WTC11 (cell line): ENCODE results near the gene GUCY1A2. TPM values are rescaled to one million over a fixed set of nuclear protein-coding genes. Genes with fewer than 3 reads are reported as not detected.
A peak's percentile ranks its signal among the peaks of the same experiment; 100 is the strongest.

ENCODE experiments used
- ATAC-seq: fragments of 200-7000 bp; cut with Tn5 transposase; 2 replicates; pipeline ENCODE4 v1.10.0; 2021; ENCODE audit warnings: mild to moderate bottlenecking, moderate library complexity
- CTCF ChIA-PET: fragments of 300-600 bp; sonication (Branson Sonifier 250); formaldehyde crosslinking; loops from one replicate; lab custom pipeline; 2021; ENCODE audit warnings: antibody characterized with exemption; lab: Charles Lee
- POLR2A ChIA-PET: fragments of 350-600 bp; sonication (Branson Sonifier 250); formaldehyde crosslinking; loops from one replicate; lab custom pipeline; 2021; ENCODE audit warnings: antibody characterized with exemption; lab: Charles Lee
- DNase-seq: peaks from one replicate; pipeline ENCODE4 v3.0.0; 2021; ENCODE audit warnings: low spot score
- H3K27ac Mint-ChIP-seq: 2 replicates; pipeline ENCODE4 v1.8.0; 2021; ENCODE audit warnings: mixed read lengths
- H3K27me3 Mint-ChIP-seq: 2 replicates; pipeline ENCODE4 v1.8.0; 2021; ENCODE audit warnings: low read depth, mild to moderate bottlenecking, moderate library complexity, mixed read lengths
- H3K36me3 Mint-ChIP-seq: 2 replicates; pipeline ENCODE4 v1.8.0; 2021; ENCODE audit warnings: mixed read lengths
- H3K4me1 Mint-ChIP-seq: 2 replicates; pipeline ENCODE4 v1.8.0; 2022; ENCODE audit warnings: mixed read lengths
- H3K4me3 Mint-ChIP-seq: 2 replicates; pipeline ENCODE4 v1.8.0; 2021; ENCODE audit warnings: mild to moderate bottlenecking, moderate library complexity, mixed read lengths
- H3K9me3 Mint-ChIP-seq: 2 replicates; pipeline ENCODE4 v1.8.0; 2021; ENCODE audit warnings: mixed read lengths
- CBFB ChIP-seq: sonication (generic); formaldehyde crosslinking; IDR thresholded peaks from 2 replicates; pipeline ENCODE4 v1.8.1; 2022; ENCODE audit warnings: mild to moderate bottlenecking, low read depth, missing genetic modification reagents
- ETV6 ChIP-seq: sonication (generic); formaldehyde crosslinking; IDR thresholded peaks from 2 replicates; pipeline ENCODE4 v1.8.1; 2022; ENCODE audit warnings: mild to moderate bottlenecking, missing genetic modification reagents
- FOXK1 ChIP-seq: sonication (generic); formaldehyde crosslinking; IDR thresholded peaks from 2 replicates; pipeline ENCODE4 v1.8.0; 2022; ENCODE audit warnings: mild to moderate bottlenecking, moderate library complexity, missing genetic modification reagents
- GABPB1 ChIP-seq: sonication (generic); formaldehyde crosslinking; IDR thresholded peaks from 2 replicates; pipeline ENCODE4 v1.8.1; 2023; ENCODE audit warnings: mild to moderate bottlenecking, missing genetic modification reagents
- IRF2 ChIP-seq: sonication (generic); formaldehyde crosslinking; IDR thresholded peaks from 2 replicates; pipeline ENCODE4 v1.8.0; 2022; ENCODE audit warnings: low read depth, missing genetic modification reagents, borderline replicate concordance
- JAZF1 ChIP-seq: fragments of 250-450 bp; sonication (Bioruptor Pico); IDR thresholded peaks from 2 replicates; pipeline ENCODE4 v1.9.0; 2021; ENCODE audit warnings: moderate library complexity, mild to moderate bottlenecking, inconsistent platforms
- KAT7 ChIP-seq: sonication (generic); formaldehyde crosslinking; IDR thresholded peaks from 2 replicates; pipeline ENCODE4 v1.8.1; 2023; ENCODE audit warnings: missing genetic modification reagents, mild to moderate bottlenecking, borderline replicate concordance
- PRRX2 ChIP-seq: fragments of 250-450 bp; sonication (Bioruptor Pico); IDR thresholded peaks from 2 replicates; pipeline ENCODE4 v1.8.0; 2021; ENCODE audit warnings: mild to moderate bottlenecking
- SP1 ChIP-seq: sonication (generic); formaldehyde crosslinking; conservative IDR thresholded peaks from 2 replicates; pipeline ENCODE4 v1.8.1; 2022; ENCODE audit warnings: missing genetic modification reagents
- TEAD1 ChIP-seq: sonication (generic); formaldehyde crosslinking; IDR thresholded peaks from 2 replicates; pipeline ENCODE4 v1.8.0; 2022; ENCODE audit warnings: mild to moderate bottlenecking, missing genetic modification reagents
- TP53 ChIP-seq: sonication (generic); formaldehyde crosslinking; IDR thresholded peaks from 2 replicates; pipeline ENCODE4 v1.8.1; 2023; ENCODE audit warnings: mild to moderate bottlenecking, missing genetic modification reagents
- ZNF138 ChIP-seq: sonication (generic); formaldehyde crosslinking; conservative IDR thresholded peaks from 2 replicates; pipeline ENCODE4 v1.8.1; 2022; ENCODE audit warnings: mild to moderate bottlenecking, moderate library complexity, missing genetic modification reagents
- ZNF416 ChIP-seq: fragments of 250-450 bp; sonication (Bioruptor Pico); IDR thresholded peaks from 2 replicates; pipeline ENCODE4 v1.9.0; 2021; ENCODE audit warnings: mild to moderate bottlenecking, inconsistent platforms
- ZNF423 ChIP-seq: fragments of 250-450 bp; sonication (Bioruptor Pico); IDR thresholded peaks from 2 replicates; pipeline ENCODE4 v2.1.2; 2022; ENCODE audit warnings: mild to moderate bottlenecking, moderate library complexity
- total RNA-seq: library from RNA; stranded (reverse); gene quantifications from 3 replicates; pipeline ENCODE4 v1.2.3, GENCODE V29; 2021
- TF ChIP-seq, protein P1 (sequence below): sonication (generic); formaldehyde crosslinking; IDR thresholded peaks from 2 replicates; pipeline ENCODE4 v1.8.1; 2023; ENCODE audit warnings: mild to moderate bottlenecking, missing genetic modification reagents
- TF ChIP-seq, protein P2 (sequence below): fragments of 250-450 bp; sonication (Bioruptor Pico); IDR thresholded peaks from 2 replicates; pipeline ENCODE4 v2.1.2; 2022; ENCODE audit warnings: mild to moderate bottlenecking, moderate library complexity
- TF ChIP-seq, protein P3 (sequence below): sonication (generic); formaldehyde crosslinking; conservative IDR thresholded peaks from 2 replicates; pipeline ENCODE4 v1.8.1; 2023; ENCODE audit warnings: mild to moderate bottlenecking, low read depth, missing genetic modification reagents, moderate library complexity
- TF ChIP-seq, protein P4 (sequence below): sonication (generic); formaldehyde crosslinking; conservative IDR thresholded peaks from 2 replicates; pipeline ENCODE4 v1.8.1; 2022; ENCODE audit warnings: mild to moderate bottlenecking, missing genetic modification reagents
- TF ChIP-seq, protein P5 (sequence below): sonication (generic); formaldehyde crosslinking; IDR thresholded peaks from 2 replicates; pipeline ENCODE4 v1.8.1; 2022; ENCODE audit warnings: low read depth, missing genetic modification reagents, borderline replicate concordance
- TF ChIP-seq, protein P6 (sequence below): sonication (generic); formaldehyde crosslinking; IDR thresholded peaks from 2 replicates; pipeline ENCODE4 v1.8.1; 2022; ENCODE audit warnings: low read depth, mild to moderate bottlenecking, moderate library complexity, missing genetic modification reagents, borderline replicate concordance

Gene GUCY1A2
- total RNA-seq, 1 experiment from 2014 or later, result 0.90 TPM

DNA sequence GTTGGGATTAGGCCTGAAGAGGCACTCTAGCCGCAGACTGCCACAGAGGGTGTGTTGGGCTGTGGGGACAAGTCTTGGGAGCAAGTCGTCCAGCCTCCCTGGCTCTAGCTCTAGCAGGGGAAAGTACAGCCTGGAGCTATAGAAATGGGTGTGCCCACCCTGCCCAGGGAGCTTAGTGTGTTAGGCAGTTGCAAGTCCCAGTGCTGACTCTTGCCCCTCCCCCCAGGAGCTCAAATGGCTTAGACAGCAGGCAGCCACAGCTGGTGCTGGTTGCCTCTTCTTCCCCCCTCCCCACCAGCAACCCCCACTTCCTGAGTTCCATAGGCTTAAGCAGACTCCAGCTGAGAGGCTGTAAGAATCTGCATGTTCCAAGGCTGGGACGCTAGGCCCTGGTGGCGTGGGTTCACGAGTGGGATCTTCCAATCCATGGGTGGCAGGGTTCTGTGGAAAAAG is 61.2 kb downstream of the GUCY1A2 start (continued):
- TF ChIP-seq TP53 (CRISPR knock-in tag), result 0 out of 2 replicates have a peak, but pooled peaks have one; percentile 25
- peak; percentile 83 for TF ChIP-seq ETV6 (CRISPR knock-in tag)
- TF ChIP-seq IRF2 (CRISPR knock-in tag), result no peak
- TF ChIP-seq JAZF1 (CRISPR knock-in tag), result no peak
- 0 out of 2 replicates have a peak, but pooled peaks have one; percentile 41 for TF ChIP-seq KAT7
- TF ChIP-seq, protein P1, sequence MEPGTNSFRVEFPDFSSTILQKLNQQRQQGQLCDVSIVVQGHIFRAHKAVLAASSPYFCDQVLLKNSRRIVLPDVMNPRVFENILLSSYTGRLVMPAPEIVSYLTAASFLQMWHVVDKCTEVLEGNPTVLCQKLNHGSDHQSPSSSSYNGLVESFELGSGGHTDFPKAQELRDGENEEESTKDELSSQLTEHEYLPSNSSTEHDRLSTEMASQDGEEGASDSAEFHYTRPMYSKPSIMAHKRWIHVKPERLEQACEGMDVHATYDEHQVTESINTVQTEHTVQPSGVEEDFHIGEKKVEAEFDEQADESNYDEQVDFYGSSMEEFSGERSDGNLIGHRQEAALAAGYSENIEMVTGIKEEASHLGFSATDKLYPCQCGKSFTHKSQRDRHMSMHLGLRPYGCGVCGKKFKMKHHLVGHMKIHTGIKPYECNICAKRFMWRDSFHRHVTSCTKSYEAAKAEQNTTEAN (CRISPR knock-in tag), result peak; percentile 53; the same call in 1 of the 2 replicates
- peak; percentile 68 for TF ChIP-seq ZNF423 (CRISPR knock-in tag)
- TF ChIP-seq, protein P2, sequence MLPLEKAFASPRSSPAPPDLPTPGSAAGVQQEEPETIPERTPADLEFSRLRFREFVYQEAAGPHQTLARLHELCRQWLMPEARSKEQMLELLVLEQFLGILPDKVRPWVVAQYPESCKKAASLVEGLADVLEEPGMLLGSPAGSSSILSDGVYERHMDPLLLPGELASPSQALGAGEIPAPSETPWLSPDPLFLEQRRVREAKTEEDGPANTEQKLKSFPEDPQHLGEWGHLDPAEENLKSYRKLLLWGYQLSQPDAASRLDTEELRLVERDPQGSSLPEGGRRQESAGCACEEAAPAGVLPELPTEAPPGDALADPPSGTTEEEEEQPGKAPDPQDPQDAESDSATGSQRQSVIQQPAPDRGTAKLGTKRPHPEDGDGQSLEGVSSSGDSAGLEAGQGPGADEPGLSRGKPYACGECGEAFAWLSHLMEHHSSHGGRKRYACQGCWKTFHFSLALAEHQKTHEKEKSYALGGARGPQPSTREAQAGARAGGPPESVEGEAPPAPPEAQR (CRISPR knock-in tag), result no peak
- TF ChIP-seq TEAD1 (CRISPR knock-in tag), result peak; percentile 55; the same call in 1 of the 2 replicates
- 0 out of 2 replicates have a peak, but pooled peaks have one; percentile 32 for TF ChIP-seq FOXK1 (CRISPR knock-in tag)
- TF ChIP-seq SP1, result peak; percentile 62; the same call in 1 of the 2 replicates
- TF ChIP-seq CBFB (CRISPR knock-in tag), result 0 out of 2 replicates have a peak, but pooled peaks have one; percentile 27

DNA sequence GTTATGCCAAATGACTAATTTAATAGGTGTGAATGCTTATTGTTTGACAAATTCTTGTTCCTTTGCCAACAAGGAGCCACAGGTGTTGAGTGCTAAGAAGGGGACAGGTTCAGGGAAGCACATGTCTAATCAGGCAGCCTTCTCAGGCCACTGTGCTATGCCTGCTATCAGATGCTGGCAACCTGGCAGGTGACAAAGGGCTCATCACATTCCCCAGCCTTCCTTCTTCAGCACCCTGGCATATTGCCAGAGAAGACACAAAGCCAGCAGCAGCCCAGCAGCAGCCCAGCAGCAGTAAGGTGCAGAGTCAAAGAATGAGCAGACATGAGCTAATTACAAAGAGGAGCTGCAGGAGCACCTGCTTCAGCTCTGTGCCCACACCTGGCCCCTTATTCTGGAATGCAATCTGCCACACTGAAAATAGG is 68.2 kb downstream of the GUCY1A2 start:
- CTCF ChIA-PET, result no interaction called here
- Mint-ChIP-seq H3K4me3 (no peak overlapping the region), H3K9me3 (peaks cover 18% of the 10 kb centered on the region), H3K36me3 (peaks cover 6% of the 10 kb centered on the region; the same call in 1 of the 2 replicates), H3K27me3 (no peaks in the 10 kb centered on the region; the same call in 1 of the 2 replicates), H3K27ac (no peak overlapping the region), H3K4me1 (peaks cover 12% of the 10 kb centered on the region)
- POLR2A ChIA-PET, result no interaction called here
- peak; percentile 61 for ATAC-seq
- TF ChIP-seq, protein P3, sequence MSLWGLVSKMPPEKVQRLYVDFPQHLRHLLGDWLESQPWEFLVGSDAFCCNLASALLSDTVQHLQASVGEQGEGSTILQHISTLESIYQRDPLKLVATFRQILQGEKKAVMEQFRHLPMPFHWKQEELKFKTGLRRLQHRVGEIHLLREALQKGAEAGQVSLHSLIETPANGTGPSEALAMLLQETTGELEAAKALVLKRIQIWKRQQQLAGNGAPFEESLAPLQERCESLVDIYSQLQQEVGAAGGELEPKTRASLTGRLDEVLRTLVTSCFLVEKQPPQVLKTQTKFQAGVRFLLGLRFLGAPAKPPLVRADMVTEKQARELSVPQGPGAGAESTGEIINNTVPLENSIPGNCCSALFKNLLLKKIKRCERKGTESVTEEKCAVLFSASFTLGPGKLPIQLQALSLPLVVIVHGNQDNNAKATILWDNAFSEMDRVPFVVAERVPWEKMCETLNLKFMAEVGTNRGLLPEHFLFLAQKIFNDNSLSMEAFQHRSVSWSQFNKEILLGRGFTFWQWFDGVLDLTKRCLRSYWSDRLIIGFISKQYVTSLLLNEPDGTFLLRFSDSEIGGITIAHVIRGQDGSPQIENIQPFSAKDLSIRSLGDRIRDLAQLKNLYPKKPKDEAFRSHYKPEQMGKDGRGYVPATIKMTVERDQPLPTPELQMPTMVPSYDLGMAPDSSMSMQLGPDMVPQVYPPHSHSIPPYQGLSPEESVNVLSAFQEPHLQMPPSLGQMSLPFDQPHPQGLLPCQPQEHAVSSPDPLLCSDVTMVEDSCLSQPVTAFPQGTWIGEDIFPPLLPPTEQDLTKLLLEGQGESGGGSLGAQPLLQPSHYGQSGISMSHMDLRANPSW (CRISPR knock-in tag), result no peak
- TF ChIP-seq PRRX2 (CRISPR knock-in tag), result no peak
- TF ChIP-seq ZNF423 (CRISPR knock-in tag), result no peak
- TF ChIP-seq, protein P4, sequence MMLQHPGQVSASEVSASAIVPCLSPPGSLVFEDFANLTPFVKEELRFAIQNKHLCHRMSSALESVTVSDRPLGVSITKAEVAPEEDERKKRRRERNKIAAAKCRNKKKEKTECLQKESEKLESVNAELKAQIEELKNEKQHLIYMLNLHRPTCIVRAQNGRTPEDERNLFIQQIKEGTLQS, result no peak
- TF ChIP-seq ZNF416 (CRISPR knock-in tag), result no peak
- no peak for DNase-seq

DNA sequence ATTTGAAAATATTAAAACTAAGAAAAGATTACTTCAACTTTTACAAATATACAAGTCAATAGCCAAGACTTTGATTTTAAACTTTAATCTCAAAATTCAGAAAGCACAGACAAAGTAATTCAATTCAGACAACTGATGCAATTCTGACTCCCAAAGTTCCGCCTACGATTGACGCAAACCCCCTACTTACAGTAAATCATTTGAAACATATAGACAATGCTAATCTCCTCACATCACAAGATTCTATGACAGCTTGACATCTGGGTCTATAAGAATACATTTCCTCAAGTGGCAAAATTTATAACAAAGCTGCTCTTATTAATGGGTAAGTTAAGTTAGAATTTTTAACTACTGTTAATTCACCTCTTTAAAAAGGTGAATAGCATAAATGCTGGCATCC is 75.2 kb downstream of the GUCY1A2 start:
- ChIA-PET CTCF (no interaction called here), POLR2A (no interaction called here)
- H3K9me3 Mint-ChIP-seq, result no peaks in the 10 kb centered on the region
- H3K27ac Mint-ChIP-seq, result no peak overlapping the region
- H3K36me3 Mint-ChIP-seq, result no peaks in the 10 kb centered on the region
- no peak overlapping the region for H3K4me3 Mint-ChIP-seq
- TF ChIP-seq, protein P5, sequence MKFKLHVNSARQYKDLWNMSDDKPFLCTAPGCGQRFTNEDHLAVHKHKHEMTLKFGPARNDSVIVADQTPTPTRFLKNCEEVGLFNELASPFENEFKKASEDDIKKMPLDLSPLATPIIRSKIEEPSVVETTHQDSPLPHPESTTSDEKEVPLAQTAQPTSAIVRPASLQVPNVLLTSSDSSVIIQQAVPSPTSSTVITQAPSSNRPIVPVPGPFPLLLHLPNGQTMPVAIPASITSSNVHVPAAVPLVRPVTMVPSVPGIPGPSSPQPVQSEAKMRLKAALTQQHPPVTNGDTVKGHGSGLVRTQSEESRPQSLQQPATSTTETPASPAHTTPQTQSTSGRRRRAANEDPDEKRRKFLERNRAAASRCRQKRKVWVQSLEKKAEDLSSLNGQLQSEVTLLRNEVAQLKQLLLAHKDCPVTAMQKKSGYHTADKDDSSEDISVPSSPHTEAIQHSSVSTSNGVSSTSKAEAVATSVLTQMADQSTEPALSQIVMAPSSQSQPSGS (CRISPR knock-in tag), result no peak
- TF ChIP-seq GABPB1 (CRISPR knock-in tag) (no peak), ZNF138 (CRISPR knock-in tag) (no peak)
- TF ChIP-seq, protein P6, sequence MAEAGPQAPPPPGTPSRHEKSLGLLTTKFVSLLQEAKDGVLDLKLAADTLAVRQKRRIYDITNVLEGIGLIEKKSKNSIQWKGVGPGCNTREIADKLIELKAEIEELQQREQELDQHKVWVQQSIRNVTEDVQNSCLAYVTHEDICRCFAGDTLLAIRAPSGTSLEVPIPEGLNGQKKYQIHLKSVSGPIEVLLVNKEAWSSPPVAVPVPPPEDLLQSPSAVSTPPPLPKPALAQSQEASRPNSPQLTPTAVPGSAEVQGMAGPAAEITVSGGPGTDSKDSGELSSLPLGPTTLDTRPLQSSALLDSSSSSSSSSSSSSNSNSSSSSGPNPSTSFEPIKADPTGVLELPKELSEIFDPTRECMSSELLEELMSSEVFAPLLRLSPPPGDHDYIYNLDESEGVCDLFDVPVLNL (CRISPR knock-in tag), result no peak
- ATAC-seq (no peak), DNase-seq (no peak)
- no peaks in the 10 kb centered on the region for H3K27me3 Mint-ChIP-seq
- peaks cover 10% of the 10 kb centered on the region for H3K4me1 Mint-ChIP-seq
